ENCODE data around the gene JAGN1. TPM values are rescaled to one million over a fixed set of nuclear protein-coding genes. Genes with fewer than 3 reads are reported as not detected.

JAGN1 gene
- polyA plus RNA-seq, 1 donor (not counting 4 experiments of a cell fraction or from before 2014, with no cell fraction given) = 48.0 TPM

DNA sequence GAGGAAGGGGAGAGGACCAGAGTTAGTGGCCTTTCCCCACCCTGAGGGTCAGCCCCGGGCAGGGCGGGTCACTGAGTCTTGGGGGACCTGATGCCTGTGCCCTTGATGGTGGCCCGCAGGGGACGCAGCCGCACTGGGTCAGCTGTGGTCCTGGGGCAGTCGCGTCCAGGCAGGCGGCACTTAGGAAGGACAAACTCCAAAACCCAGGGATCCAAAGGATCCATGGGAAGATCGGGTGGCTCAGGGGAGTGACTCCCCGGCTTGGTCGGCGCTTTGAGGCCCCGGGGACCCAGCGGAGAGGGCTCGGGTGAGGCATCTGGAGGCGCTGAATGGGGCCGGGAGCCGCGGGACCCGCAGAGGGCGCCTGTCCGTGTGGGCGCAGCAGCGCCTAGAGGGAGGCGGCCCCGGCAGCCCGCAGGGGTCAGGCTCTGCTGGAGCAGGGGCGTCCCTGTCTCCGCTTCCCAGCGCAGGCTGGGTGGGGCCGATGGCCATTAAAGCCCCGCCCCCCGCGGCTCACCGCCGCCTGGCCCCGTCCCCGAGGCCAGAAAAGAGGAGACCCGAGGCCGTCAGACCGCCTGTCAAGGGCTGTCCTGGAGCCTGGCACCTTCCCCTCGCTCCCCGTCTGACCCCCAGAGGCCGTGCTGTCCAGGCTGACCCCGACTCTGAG lies 27.9 kb upstream of the JAGN1 start:
- Histone ChIP-seq H3K9me3 (ENCODE audit: control insufficient read depth, low read depth, low read length) (no peaks in the 10 kb centered on the region), H3K27ac (ENCODE audit: control insufficient read depth, insufficient read depth, low read length) (no peak overlapping the region)

DNA sequence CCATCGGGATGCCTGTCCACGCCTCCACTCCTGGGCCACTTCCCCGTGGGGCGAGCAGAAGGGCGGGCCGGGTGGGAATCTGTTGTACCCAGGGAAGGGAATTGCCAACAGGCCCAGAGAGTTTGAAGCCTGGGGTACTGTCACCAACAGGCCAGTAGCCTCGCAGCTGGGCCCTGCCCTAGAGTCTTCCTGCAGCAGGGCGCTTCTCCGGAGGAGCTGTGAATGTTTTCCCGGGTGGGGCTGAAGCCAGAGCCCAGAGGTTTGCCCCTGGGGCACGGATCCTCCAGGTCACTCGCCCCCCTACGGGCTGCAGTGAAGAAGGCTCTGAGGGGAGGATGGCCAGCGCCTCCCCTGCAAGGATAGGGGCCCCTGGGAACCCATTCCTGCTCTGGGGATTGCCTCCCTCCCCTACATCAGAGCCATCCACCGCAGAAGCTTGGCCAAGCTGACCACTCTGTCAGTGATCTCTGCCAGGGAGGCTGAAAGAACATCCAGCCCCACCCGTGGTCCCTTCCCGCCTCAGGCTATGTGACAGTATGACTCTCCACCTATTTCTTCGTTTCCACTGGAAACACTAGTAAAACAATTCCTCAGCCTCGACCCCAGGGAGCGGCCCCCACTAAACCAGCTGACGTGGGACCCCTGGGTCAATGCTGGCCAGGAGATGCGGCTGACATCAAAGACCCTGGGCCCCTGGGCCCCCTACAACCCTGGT lies 27.2 kb upstream of the JAGN1 start:
- no peak for TF ChIP-seq EZH2 (IDR thresholded peaks at IDR 0.05; ENCODE audit: low read length)
- TF ChIP-seq, protein P1, sequence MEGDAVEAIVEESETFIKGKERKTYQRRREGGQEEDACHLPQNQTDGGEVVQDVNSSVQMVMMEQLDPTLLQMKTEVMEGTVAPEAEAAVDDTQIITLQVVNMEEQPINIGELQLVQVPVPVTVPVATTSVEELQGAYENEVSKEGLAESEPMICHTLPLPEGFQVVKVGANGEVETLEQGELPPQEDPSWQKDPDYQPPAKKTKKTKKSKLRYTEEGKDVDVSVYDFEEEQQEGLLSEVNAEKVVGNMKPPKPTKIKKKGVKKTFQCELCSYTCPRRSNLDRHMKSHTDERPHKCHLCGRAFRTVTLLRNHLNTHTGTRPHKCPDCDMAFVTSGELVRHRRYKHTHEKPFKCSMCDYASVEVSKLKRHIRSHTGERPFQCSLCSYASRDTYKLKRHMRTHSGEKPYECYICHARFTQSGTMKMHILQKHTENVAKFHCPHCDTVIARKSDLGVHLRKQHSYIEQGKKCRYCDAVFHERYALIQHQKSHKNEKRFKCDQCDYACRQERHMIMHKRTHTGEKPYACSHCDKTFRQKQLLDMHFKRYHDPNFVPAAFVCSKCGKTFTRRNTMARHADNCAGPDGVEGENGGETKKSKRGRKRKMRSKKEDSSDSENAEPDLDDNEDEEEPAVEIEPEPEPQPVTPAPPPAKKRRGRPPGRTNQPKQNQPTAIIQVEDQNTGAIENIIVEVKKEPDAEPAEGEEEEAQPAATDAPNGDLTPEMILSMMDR (optimal IDR thresholded peaks at IDR 0.05 in 1 of 3, IDR thresholded peaks at IDR 0.05 in 1 of 3, conservative IDR thresholded peaks at IDR 0.05 in 1 of 3; ENCODE audit: extremely low read depth in 1 of 3, insufficient read depth in 2 of 3, low read length in 3 of 3) = no peak
- peak overlapping the region in 1 of 3 experiments; percentile 1 for H3K4me3 ChIP-seq (ENCODE audit: control insufficient read depth in 2 of 3, extremely low read depth in 1 of 3, insufficient read depth in 2 of 3, low read depth in 1 of 3, low read length in 3 of 3)
- peak overlapping the region; percentile 37 for H3K4me2 ChIP-seq (ENCODE audit: control insufficient read depth, extremely low read depth, insufficient read depth, low read depth, low read length)
- H3K79me2 ChIP-seq (ENCODE audit: control insufficient read depth, insufficient read depth, low read length) = no peaks in the 10 kb centered on the region
- no peaks in the 10 kb centered on the region for H3K36me3 ChIP-seq (ENCODE audit: control insufficient read depth in 2 of 2, extremely low read depth in 1 of 2, insufficient read depth in 2 of 2, low read length in 2 of 2)
- no peaks in the 10 kb centered on the region for H3K4me1 ChIP-seq (ENCODE audit: control insufficient read depth, extremely low read depth, insufficient read depth, low read length)
- H3K9me3 ChIP-seq (ENCODE audit: control insufficient read depth, low read depth, low read length) = no peaks in the 10 kb centered on the region
- dilution Hi-C loops (cut with MboI; ENCODE audit: extremely low pct_ligation_motif_present, low sequenced_read_pairs) = no loop called here
- DNase-seq (ENCODE audit: low read depth, low spot score) (no peak), FAIRE-seq (no peak)
- no peaks in the 10 kb centered on the region for H3K9me1 ChIP-seq (ENCODE audit: control insufficient read depth, extremely low read depth, insufficient read depth, low read length)
- H4K20me1 ChIP-seq (ENCODE audit: control insufficient read depth, extremely low read depth, insufficient read depth, low read length) = no peaks in the 10 kb centered on the region
- H3K9ac ChIP-seq (ENCODE audit: control insufficient read depth, extremely low read depth, insufficient read depth, low read length) = no peak overlapping the region
- no peaks in the 10 kb centered on the region for H3K27me3 ChIP-seq (ENCODE audit: control insufficient read depth, extremely low read depth, insufficient read depth, low read length)
- no peak overlapping the region for H3K27ac ChIP-seq (ENCODE audit: control insufficient read depth, insufficient read depth, low read length)
- H2AFZ ChIP-seq (ENCODE audit: control insufficient read depth, low read length) = peak overlapping the region; percentile 58

More for the DNA sequence above, 27.9 kb upstream of the JAGN1 start:
- Histone ChIP-seq H2AFZ (ENCODE audit: control insufficient read depth, low read length) (peak overlapping the region; percentile 58), H3K27me3 (ENCODE audit: control insufficient read depth, extremely low read depth, insufficient read depth, low read length) (no peaks in the 10 kb centered on the region), H3K4me2 (ENCODE audit: control insufficient read depth, extremely low read depth, insufficient read depth, low read depth, low read length) (peak overlapping the region; percentile 37), H3K4me1 (ENCODE audit: control insufficient read depth, extremely low read depth, insufficient read depth, low read length) (no peaks in the 10 kb centered on the region), H3K36me3 (ENCODE audit: control insufficient read depth in 2 of 2, extremely low read depth in 1 of 2, insufficient read depth in 2 of 2, low read length in 2 of 2) (no peaks in the 10 kb centered on the region), H3K4me3 (ENCODE audit: control insufficient read depth in 2 of 3, extremely low read depth in 1 of 3, insufficient read depth in 2 of 3, low read depth in 1 of 3, low read length in 3 of 3) (peak overlapping the region; percentile 1 to 38 (median 7)), H3K9ac (ENCODE audit: control insufficient read depth, extremely low read depth, insufficient read depth, low read length) (no peak overlapping the region), H3K9me1 (ENCODE audit: control insufficient read depth, extremely low read depth, insufficient read depth, low read length) (no peaks in the 10 kb centered on the region), H4K20me1 (ENCODE audit: control insufficient read depth, extremely low read depth, insufficient read depth, low read length) (no peaks in the 10 kb centered on the region), H3K79me2 (ENCODE audit: control insufficient read depth, insufficient read depth, low read length) (no peaks in the 10 kb centered on the region)
- no peak for DNase-seq (ENCODE audit: low read depth, low spot score)
- TF ChIP-seq, protein P1 (optimal IDR thresholded peaks at IDR 0.05 in 1 of 3, IDR thresholded peaks at IDR 0.05 in 1 of 3, conservative IDR thresholded peaks at IDR 0.05 in 1 of 3; ENCODE audit: extremely low read depth in 1 of 3, insufficient read depth in 2 of 3, low read length in 3 of 3) = peak in 2 of 3 experiments; percentile 39 to 44
- TF ChIP-seq EZH2 (IDR thresholded peaks at IDR 0.05; ENCODE audit: low read length) = no peak
- no peak for FAIRE-seq
- dilution Hi-C loops (cut with MboI; ENCODE audit: extremely low pct_ligation_motif_present, low sequenced_read_pairs) = no loop called here

Data from keratinocyte (primary cell).